CD4-positive, alpha-beta T cell treated with Interleukin-17A for 4 hours (primary cell): ENCODE data around the gene MEG3.

ENCODE experiments used
- DNase-seq: peaks from one replicate; pipeline ENCODE4 v3.0.0-alpha.2; 2020; ENCODE audit warnings: mixed read lengths

MEG3 gene

DNA sequence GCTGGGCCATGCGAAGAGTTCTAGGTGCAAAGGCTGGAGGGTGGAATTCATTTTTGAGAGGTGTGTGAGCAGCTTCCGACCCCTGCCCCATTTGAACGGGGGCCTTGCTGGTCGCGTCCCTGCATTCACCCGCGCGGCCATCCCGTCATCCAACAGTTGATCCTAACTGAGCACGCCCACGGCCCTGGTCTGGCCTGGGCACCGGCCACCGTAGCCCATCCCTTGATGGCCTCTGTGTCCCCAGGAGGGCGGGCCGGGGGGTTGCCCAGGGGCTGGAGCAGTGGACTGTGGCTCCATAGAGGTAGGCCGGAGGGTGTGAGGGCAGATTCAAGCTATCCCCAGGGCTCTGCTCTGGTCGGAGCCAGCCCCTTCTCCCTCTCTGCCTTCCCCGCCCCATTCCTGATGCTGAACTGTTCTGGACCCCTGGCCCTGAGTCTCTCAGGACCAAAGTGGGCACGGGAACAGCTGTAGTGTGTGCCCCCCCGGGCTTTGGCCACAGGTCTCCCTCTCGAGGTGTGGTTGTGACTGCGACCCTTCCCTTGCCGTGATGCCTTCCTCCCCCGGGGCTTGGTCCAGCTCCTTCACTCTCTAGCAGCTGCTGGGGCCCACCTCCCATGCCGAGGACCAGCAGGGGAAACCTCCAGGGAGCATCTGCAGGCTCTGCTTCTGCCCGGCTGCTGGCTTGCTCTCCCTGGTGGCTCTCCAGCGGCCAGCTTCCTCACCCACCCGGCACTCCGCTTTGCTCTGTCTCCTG lies 9.1 kb downstream of the MEG3 start:
- DNase-seq: no peak

DNA sequence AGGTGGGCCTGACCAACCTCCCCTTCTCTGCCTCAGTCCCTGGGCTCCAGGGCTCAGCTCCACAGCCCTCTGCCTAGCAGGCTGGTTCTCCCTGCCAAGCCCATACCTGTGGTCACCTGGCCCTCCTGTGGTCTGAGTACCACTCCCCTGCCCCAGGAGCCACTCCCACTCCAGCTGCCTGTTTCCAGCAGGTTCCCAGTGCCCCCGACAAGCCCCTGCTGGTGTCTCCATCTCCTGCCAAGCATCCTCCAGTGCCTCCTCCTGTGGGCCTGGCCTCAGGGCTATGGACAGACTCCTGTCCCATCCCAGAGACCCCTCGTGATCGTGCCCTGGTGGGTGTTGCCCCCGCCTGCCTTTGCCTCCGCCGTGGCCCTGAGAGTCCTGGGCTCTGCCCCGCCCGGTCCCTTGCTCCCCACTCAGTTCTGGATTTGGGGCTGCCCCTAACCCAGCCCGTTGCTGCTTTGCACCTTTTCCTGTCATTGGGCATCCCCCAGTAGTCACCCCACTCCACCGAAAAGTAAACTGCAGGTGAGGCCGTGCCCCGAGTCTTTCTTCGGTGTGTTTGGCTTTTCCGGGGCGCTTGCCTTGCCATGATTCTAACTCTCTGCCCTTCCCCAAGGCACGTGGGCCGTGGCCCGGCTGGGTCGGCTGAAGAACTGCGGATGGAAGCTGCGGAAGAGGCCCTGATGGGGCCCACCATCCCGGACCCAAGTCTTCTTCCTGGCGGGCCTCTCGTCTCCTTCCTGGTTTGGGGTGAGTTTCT lies 9.8 kb downstream of the MEG3 start:
- DNase-seq: no peak

GRCh38 chr14:100836311-100836805 lies 10.4 kb downstream of the MEG3 start:
- DNase-seq: no peak

GRCh38 chr14:100836941-100837804 lies 11.3 kb downstream of the MEG3 start:
- DNase-seq: no peak

DNA sequence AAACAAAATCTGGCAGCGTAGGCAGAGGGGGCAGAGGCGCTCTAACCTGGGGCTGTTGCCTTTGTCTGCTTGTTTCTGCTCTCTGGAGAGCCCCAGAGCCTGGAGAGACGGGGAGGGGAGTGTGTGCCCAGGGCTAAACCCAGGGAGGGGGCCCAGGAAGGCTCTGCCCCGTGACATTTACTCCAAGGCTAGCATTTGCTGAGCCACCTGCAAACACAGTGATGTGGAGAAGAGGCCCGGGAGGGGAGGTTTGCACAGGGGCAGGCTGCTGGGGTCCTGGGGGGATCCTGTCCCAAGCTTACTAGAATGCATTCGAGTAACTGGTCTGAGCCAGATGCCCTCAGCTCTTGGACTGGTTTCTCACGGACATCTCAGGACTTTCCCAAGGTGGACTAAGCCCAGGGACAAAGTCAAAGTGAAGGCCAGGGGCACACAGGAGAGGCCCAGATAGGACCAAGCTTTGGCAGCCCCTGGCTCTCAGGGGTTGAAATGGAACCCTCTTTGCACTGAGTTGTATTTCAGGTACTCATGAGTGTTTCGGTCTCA lies 12.0 kb downstream of the MEG3 start:
- DNase-seq: no peak

GRCh38 chr14:100838493-100839314 lies 12.8 kb downstream of the MEG3 start:
- DNase-seq: no peak

- no peak for DNase-seq
Measured at GRCh38 chr14:100839315-100839585, 13.3 kb downstream of the MEG3 start.

GRCh38 chr14:100839681-100840111 lies 13.8 kb downstream of the MEG3 start:
- no peak for DNase-seq

GRCh38 chr14:100840286-100841065 lies 14.6 kb downstream of the MEG3 start:
- no peak for DNase-seq

DNA sequence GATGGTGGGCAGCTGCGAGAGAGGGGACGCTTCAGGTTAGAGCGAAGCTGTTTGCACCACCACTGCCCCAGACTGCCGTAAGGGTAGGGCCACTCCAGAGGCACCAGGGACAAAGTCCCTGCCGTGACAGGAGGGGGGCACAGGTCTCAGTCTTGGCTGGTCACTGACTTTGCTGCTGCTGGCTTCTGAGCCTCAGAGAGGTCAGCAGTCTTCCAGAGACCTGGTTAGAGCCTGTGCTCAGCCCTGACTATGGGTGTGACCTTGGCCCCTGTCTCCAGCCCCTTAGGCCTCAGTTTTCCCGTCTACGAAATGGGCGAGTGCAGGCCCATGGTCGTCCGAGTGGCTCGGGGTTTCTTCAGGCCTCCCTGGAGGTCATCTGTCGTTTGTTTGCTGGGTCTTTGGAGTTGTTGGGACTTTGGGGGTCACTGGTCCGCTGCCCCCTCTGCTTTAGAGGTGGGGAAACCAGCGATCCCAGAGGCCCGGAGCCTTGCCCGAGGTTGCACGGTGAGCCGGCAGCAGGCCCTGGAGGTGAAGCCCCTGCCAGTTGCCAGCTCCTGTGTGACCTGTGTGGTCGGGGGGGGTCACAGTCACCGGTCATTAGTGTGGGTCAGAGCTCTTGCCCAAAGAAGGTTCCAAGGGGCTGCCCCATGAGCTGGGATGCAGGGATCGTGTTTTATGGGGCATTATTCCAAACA lies 15.3 kb downstream of the MEG3 start:
- DNase-seq: no peak

GRCh38 chr14:100841761-100842403 lies 16.0 kb downstream of the MEG3 start:
- DNase-seq: no peak

GRCh38 chr14:100842799-100843198 lies 16.9 kb downstream of the MEG3 start:
- no peak for DNase-seq

GRCh38 chr14:100844082-100844408 lies 18.1 kb downstream of the MEG3 start:
- no peak for DNase-seq

- DNase-seq: no peak
Measured at GRCh38 chr14:100844421-100844820, 18.5 kb downstream of the MEG3 start.

DNA sequence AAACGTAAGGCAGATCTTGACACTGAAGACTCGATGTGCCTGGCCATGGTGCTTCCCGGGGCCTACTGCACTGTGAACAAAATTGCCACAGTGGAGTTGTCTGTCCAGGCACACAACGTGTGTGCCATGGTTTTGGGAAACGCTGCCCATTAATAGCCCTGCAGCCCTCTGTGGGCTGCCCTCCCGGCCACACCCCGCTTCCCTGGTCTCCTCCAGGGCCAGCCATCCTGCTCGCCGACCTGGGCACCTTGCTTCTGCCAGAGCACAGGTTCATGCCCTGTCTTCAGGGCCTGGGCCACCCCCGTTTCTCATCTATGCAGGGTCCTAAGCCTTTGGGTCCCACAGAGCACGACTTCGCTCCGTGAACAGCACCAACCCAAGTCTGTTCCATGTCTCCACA lies 18.9 kb downstream of the MEG3 start:
- DNase-seq: no peak

- no peak for DNase-seq
Measured at GRCh38 chr14:100845341-100845740, 19.4 kb downstream of the MEG3 start.

- no peak for DNase-seq
Measured at GRCh38 chr14:100846309-100846859, 20.5 kb downstream of the MEG3 start.

- DNase-seq: no peak
Measured at GRCh38 chr14:100849115-100849781, 23.3 kb downstream of the MEG3 start.

DNA sequence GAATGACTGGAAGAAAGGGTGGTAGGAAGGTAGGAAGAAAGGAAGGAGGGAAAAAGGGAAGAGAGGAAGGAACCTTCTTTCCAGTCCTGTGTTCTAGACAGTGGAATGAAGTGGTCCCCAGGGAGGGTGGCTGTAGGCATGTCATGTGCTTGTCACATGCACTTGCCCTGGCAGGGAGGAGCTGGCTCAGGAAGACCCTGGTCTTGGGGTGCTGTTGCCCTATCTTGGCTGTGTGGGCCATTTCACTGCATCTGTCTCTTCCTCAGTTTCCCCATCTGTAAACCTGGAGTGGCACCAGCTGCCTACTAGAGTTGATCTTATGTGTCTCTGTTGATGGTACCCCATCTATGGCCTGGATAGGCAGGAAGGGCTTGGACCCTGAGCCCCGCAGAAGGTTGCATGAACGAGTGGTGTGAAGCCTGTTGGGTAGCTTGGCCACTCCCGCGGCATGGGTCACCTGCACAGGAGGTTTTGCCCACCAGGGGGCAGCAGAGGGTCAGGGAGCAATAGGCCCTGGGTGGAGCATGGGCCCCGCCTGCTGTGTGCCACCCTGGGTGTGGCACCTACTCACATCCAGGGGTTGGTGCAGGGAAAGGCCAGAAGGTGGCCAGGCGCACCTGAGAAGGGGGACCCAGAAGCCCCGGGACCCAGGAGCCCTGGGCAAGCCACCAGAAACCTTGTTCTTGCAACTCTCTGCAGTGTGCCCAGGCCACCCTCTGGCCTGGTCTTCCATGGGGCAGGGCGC lies 25.1 kb downstream of the MEG3 start:
- DNase-seq: peak; percentile 84
